Neural cell (in vitro differentiated cells): ENCODE results near the gene RAD51B. TPM values are rescaled to one million over a fixed set of nuclear protein-coding genes. Genes with fewer than 3 reads are reported as not detected.

Experiments used
- H2AFZ ChIP-seq: fragments of 200-600, 300-800 bp; sonication (generic), shearing (Covaris generic); 2 replicates; pipeline ENCODE4 v1.6.0; 2014; ENCODE audit warnings: low read depth, mild to moderate bottlenecking, antibody characterized with exemption, low read length, moderate library complexity
- H3F3A ChIP-seq: fragments of 200-600 bp; shearing (Covaris generic); 2 replicates; pipeline ENCODE4 v1.6.1; 2016; ENCODE audit warnings: mild to moderate bottlenecking, moderate library complexity, mixed read lengths, antibody characterized with exemption, low read length; ENCODE audit not compliant: insufficient read depth, poor library complexity, severe bottlenecking
- H3K27ac ChIP-seq: fragments of 200-600, 300-800 bp; sonication (generic), shearing (Covaris generic); 2 replicates; pipeline ENCODE4 v1.5.1; 2014; ENCODE audit warnings: mild to moderate bottlenecking, low read length, moderate library complexity
- H3K27me3 ChIP-seq: fragments of 300-800, 200-600 bp; sonication (generic), shearing (Covaris generic); 2 replicates; pipeline ENCODE4 v1.6.0; 2014; ENCODE audit warnings: mild to moderate bottlenecking, low read depth, low read length, moderate library complexity; ENCODE audit not compliant: insufficient read depth
- H3K36me3 ChIP-seq: fragments of 300-800, 200-600 bp; sonication (generic), shearing (Covaris generic); 2 replicates; pipeline ENCODE4 v1.5.1; 2014; ENCODE audit warnings: mild to moderate bottlenecking, antibody characterized with exemption, low read length, moderate library complexity; ENCODE audit not compliant: insufficient read depth
- H3K4me2 ChIP-seq: fragments of 300-800, 200-600 bp; sonication (generic), shearing (Covaris generic); 2 replicates; pipeline ENCODE4 v1.6.0; 2014; ENCODE audit warnings: mild to moderate bottlenecking, low read length
- H3K4me3 ChIP-seq: fragments of 300-800, 200-600 bp; sonication (generic), shearing (Covaris generic); 2 replicates; pipeline ENCODE4 v1.5.1; 2014; ENCODE audit warnings: mild to moderate bottlenecking, low read length, moderate library complexity
- H3K79me2 ChIP-seq: fragments of 200-600 bp; shearing (Covaris generic); replicated peaks from 2 replicates; pipeline ENCODE4 v1.6.0; 2014; ENCODE audit warnings: mild to moderate bottlenecking, low read length, moderate library complexity; ENCODE audit not compliant: insufficient read depth
- H3K9ac ChIP-seq: fragments of 300-800, 200-600 bp; sonication (generic), shearing (Covaris generic); 2 replicates; pipeline ENCODE4 v1.6.1; 2016; ENCODE audit warnings: mild to moderate bottlenecking, low read length, mixed read lengths
- H3K9me2 ChIP-seq: fragments of 200-600 bp; shearing (Covaris generic); 2 replicates; pipeline ENCODE4 v1.6.1; 2016; ENCODE audit warnings: mild to moderate bottlenecking, low read length, mixed read lengths; ENCODE audit not compliant: insufficient read depth
- H3K9me3 ChIP-seq: fragments of 200-600, 300-800 bp; sonication (generic), shearing (Covaris generic); 2 replicates; pipeline ENCODE4 v1.6.1; 2016; ENCODE audit warnings: mild to moderate bottlenecking, mixed run types, low read length, moderate library complexity, mixed read lengths
- H4K20me1 ChIP-seq: fragments of 200-600 bp; shearing (Covaris generic); 2 replicates; pipeline ENCODE4 v1.6.1; 2016; ENCODE audit warnings: mild to moderate bottlenecking, mixed run types; ENCODE audit not compliant: insufficient read depth
- CTCF ChIP-seq: fragments of 450-650 bp; IDR thresholded peaks from 2 replicates; pipeline ENCODE4 v1.5.1; 2014; ENCODE audit warnings: antibody characterized with exemption, mild to moderate bottlenecking, moderate library complexity; ENCODE audit not compliant: poor library complexity, severe bottlenecking
- EP300 ChIP-seq: fragments of 450-650 bp; conservative IDR thresholded peaks from 2 replicates; pipeline ENCODE4 v1.6.1; 2014; ENCODE audit warnings: antibody characterized with exemption, mild to moderate bottlenecking, moderate library complexity; ENCODE audit not compliant: poor library complexity, severe bottlenecking
- EZH2 ChIP-seq: fragments of 200-600, 300-800 bp; shearing (Covaris generic), sonication (generic); IDR thresholded peaks from 2 replicates; pipeline ENCODE4 v1.6.1; 2014; ENCODE audit warnings: antibody characterized with exemption, low read length, borderline replicate concordance, mild to moderate bottlenecking; ENCODE audit not compliant: insufficient read depth, poor library complexity, severe bottlenecking
- MXI1 ChIP-seq: fragments of 450-650 bp; conservative IDR thresholded peaks from 2 replicates; pipeline ENCODE4 v1.6.1; 2014; ENCODE audit warnings: antibody characterized with exemption, mild to moderate bottlenecking; ENCODE audit not compliant: poor library complexity, severe bottlenecking
- POLR2AphosphoS5 ChIP-seq: IDR thresholded peaks from 2 replicates; pipeline ENCODE4 v1.6.1; 2012
- RAD21 ChIP-seq: fragments of 450-650 bp; conservative IDR thresholded peaks from 2 replicates; pipeline ENCODE4 v1.6.1; 2014; ENCODE audit warnings: antibody characterized with exemption, mild to moderate bottlenecking, moderate library complexity
- SMC3 ChIP-seq: fragments of 450-650 bp; conservative IDR thresholded peaks from 2 replicates; pipeline ENCODE4 v1.6.1; 2014; ENCODE audit warnings: antibody characterized with exemption, mild to moderate bottlenecking, moderate library complexity; ENCODE audit not compliant: poor library complexity
- TAF1 ChIP-seq: IDR thresholded peaks from 2 replicates; pipeline ENCODE4 v1.6.1; 2012; ENCODE audit warnings: low read depth
- polyA plus RNA-seq: library from polyadenylated mRNA; depleted of rRNA; stranded (reverse); fragments of >200 nt; gene quantifications from 2 replicates; pipeline ENCODE4 v1.2.3, GENCODE V29; 2014
- TF ChIP-seq, protein P1 (sequence below): IDR thresholded peaks from 2 replicates; pipeline ENCODE4 v1.6.1; 2012; ENCODE audit warnings: borderline replicate concordance

RAD51B gene
- polyA plus RNA-seq, 1 donor from 2014 or later = 3.1 TPM

- no peaks in the 10 kb centered on the region for H3K27me3 ChIP-seq
- H3K9me2 ChIP-seq = no peaks in the 10 kb centered on the region
- H2AFZ ChIP-seq = no peak overlapping the region
- no peaks in the 10 kb centered on the region for H3K36me3 ChIP-seq
- H4K20me1 ChIP-seq = no peaks in the 10 kb centered on the region
- H3K4me2 ChIP-seq = no peak overlapping the region
- H3K9me3 ChIP-seq = no peaks in the 10 kb centered on the region
- no peak overlapping the region for H3K27ac ChIP-seq
- TF ChIP-seq EP300 = no peak
- TF ChIP-seq SMC3 = no peak
- TF ChIP-seq RAD21 = no peak
- no peak for TF ChIP-seq MXI1
- no peak for TF ChIP-seq EZH2
- no peak for TF ChIP-seq POLR2AphosphoS5
- TF ChIP-seq, protein P1, sequence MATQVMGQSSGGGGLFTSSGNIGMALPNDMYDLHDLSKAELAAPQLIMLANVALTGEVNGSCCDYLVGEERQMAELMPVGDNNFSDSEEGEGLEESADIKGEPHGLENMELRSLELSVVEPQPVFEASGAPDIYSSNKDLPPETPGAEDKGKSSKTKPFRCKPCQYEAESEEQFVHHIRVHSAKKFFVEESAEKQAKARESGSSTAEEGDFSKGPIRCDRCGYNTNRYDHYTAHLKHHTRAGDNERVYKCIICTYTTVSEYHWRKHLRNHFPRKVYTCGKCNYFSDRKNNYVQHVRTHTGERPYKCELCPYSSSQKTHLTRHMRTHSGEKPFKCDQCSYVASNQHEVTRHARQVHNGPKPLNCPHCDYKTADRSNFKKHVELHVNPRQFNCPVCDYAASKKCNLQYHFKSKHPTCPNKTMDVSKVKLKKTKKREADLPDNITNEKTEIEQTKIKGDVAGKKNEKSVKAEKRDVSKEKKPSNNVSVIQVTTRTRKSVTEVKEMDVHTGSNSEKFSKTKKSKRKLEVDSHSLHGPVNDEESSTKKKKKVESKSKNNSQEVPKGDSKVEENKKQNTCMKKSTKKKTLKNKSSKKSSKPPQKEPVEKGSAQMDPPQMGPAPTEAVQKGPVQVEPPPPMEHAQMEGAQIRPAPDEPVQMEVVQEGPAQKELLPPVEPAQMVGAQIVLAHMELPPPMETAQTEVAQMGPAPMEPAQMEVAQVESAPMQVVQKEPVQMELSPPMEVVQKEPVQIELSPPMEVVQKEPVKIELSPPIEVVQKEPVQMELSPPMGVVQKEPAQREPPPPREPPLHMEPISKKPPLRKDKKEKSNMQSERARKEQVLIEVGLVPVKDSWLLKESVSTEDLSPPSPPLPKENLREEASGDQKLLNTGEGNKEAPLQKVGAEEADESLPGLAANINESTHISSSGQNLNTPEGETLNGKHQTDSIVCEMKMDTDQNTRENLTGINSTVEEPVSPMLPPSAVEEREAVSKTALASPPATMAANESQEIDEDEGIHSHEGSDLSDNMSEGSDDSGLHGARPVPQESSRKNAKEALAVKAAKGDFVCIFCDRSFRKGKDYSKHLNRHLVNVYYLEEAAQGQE = no peak
- no peak for TF ChIP-seq CTCF
- TF ChIP-seq TAF1 = no peak
- no peaks in the 10 kb centered on the region for H3K79me2 ChIP-seq
- H3F3A ChIP-seq = no peaks in the 10 kb centered on the region
- H3K9ac ChIP-seq = no peak overlapping the region
- no peak overlapping the region for H3K4me3 ChIP-seq
Observed at GRCh38 chr14:68399971-68400370, 580.4 kb downstream of the RAD51B start.

GRCh38 chr14:68401317-68401716 is 581.7 kb downstream of the RAD51B start:
- no peak overlapping the region for H3K9ac ChIP-seq
- no peaks in the 10 kb centered on the region for H3K27me3 ChIP-seq
- no peaks in the 10 kb centered on the region for H4K20me1 ChIP-seq
- H2AFZ ChIP-seq = no peak overlapping the region
- no peaks in the 10 kb centered on the region for H3F3A ChIP-seq
- H3K36me3 ChIP-seq = no peaks in the 10 kb centered on the region
- no peaks in the 10 kb centered on the region for H3K9me2 ChIP-seq
- no peaks in the 10 kb centered on the region for H3K9me3 ChIP-seq
- TF ChIP-seq POLR2AphosphoS5 (no peak), TAF1 (no peak), CTCF (no peak), MXI1 (no peak)
- H3K4me3 ChIP-seq = no peak overlapping the region
- H3K79me2 ChIP-seq = no peaks in the 10 kb centered on the region
- no peak overlapping the region for H3K27ac ChIP-seq
- H3K4me2 ChIP-seq = no peak overlapping the region
